ENCODE results near the gene DNAI4.

DNA sequence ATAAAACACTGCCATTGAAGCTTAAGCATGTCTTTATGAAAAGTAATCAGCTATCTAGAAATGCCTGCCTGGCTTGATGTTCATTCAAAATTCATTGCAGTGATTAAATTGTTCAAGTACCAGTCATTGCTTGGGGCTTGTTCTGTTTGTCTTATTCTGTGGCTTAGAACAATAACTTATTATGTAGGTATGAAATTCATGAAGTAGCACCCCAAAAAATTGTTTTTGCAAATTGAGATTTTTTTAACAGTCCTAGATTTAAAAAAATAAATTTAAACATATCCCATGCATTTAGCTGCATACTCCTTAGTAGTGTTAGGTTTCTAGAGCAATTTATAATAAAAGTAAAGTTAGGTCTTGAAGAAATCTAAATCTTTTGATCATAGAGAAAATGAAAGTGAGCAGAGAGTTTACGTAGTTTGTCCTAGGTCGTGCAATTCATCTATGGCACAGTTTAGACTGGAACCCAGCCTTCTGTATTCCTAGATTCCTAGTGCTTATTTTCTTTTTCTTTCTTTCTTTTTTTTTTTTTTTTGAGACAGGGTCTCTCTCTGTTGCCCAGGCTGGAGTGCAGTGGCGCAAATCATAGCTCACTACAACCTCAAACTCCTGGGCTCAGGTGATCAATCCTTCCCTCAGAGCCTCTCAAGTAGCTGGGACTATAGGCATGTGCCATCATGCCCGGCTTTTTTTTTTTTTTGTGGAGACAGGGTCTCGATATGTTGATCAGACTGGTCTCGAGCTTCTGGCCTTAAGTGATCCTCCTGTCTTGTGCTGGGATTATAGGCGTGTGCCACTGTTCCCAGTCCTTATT lies 9.4 kb upstream of the DNAI4 start:
- TF ChIP-seq, protein P1, sequence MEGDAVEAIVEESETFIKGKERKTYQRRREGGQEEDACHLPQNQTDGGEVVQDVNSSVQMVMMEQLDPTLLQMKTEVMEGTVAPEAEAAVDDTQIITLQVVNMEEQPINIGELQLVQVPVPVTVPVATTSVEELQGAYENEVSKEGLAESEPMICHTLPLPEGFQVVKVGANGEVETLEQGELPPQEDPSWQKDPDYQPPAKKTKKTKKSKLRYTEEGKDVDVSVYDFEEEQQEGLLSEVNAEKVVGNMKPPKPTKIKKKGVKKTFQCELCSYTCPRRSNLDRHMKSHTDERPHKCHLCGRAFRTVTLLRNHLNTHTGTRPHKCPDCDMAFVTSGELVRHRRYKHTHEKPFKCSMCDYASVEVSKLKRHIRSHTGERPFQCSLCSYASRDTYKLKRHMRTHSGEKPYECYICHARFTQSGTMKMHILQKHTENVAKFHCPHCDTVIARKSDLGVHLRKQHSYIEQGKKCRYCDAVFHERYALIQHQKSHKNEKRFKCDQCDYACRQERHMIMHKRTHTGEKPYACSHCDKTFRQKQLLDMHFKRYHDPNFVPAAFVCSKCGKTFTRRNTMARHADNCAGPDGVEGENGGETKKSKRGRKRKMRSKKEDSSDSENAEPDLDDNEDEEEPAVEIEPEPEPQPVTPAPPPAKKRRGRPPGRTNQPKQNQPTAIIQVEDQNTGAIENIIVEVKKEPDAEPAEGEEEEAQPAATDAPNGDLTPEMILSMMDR (IDR thresholded peaks at IDR 0.05) = no peak
- no peak for TF ChIP-seq POLR2A (IDR thresholded peaks at IDR 0.05)
